Measurements from ENCODE around the gene AUTS2. TPM values are rescaled to one million over a fixed set of nuclear protein-coding genes. Genes with fewer than 3 reads are reported as not detected.
A peak's percentile ranks its signal among the peaks of the same experiment; 100 is the strongest.

Gene AUTS2
- total and polyA plus RNA-seq, 4 experiments from 2014 or later, result 3.4 to 35.2 (median 25.5) TPM

DNA sequence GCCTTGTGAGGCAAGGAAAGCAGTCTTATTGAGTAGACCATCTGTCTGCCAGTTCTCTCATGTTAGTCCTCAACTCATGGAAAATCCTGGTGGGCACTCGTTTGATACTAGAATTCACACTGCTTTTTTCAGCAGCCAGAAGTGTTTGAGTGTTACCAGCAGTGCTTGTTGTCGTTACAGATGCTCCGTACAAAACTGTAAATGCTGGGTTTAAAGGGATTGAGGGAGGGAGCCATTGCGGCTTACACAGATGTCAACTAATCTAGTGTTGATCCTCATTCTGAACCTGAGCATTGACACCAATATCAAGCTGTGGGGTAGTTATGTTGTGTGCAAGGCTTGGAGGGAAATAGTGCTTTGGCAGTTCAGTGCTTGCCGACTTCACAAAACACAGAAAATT, 348.6 kb downstream of the AUTS2 start:
- no peak overlapping the region for H3K4me3 Mint-ChIP-seq
- H3K4me1 Mint-ChIP-seq, result no peaks in the 10 kb centered on the region
- ChIA-PET CTCF (ENCODE audit: partially characterized antibody) (no interaction called here), POLR2A (ENCODE audit: partially characterized antibody) (no interaction called here)
- Histone ChIP-seq H3K9me3 (ENCODE audit: control insufficient read depth in 1 of 2, low read length in 2 of 2) (no peaks in the 10 kb centered on the region), H3K27me3 (ENCODE audit: insufficient read depth, low read length) (no peaks in the 10 kb centered on the region), H3K27ac (ENCODE audit: low read depth, low read length) (no peak overlapping the region), H3K4me1 (ENCODE audit: insufficient read depth, low read length) (no peaks in the 10 kb centered on the region), H3K36me3 (ENCODE audit: insufficient read depth, low read length) (no peaks in the 10 kb centered on the region), H3K4me3 (ENCODE audit: low read length in 2 of 2) (no peak overlapping the region)
- H3K27me3 Mint-ChIP-seq, result no peaks in the 10 kb centered on the region
- no peaks in the 10 kb centered on the region for H3K36me3 Mint-ChIP-seq
- intact Hi-C loops (cut with micrococcal nuclease), result no loop called here
- no peak for DNase-seq
- H3K9me3 Mint-ChIP-seq, result peaks cover 0 to 3% (median 0%) of the 10 kb centered on the region in 8 donors
- H3K27ac Mint-ChIP-seq, result no peak overlapping the region

DNA sequence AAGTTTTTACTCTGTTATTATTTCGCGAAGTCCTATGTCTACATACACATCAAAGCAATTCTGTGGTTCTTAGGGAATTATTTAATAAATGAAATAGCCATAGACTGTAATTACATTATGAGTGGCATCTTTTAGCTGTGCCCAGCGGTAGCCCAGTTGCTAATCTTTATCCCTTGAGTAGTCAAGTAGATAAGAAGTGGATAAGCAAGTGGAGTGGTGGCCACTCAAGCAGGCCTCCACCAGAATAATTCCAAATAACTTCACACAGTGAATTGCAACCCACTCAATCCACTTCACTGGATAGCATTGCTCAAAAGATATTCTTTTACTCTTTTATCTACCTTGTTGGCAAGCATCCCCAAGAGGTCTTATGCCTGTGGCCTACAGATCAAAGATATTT, 349.7 kb downstream of the AUTS2 start:
- no peaks in the 10 kb centered on the region for H3K27me3 Mint-ChIP-seq
- H3K4me3 ChIP-seq (ENCODE audit: low read length in 2 of 2), result no peak overlapping the region

DNA sequence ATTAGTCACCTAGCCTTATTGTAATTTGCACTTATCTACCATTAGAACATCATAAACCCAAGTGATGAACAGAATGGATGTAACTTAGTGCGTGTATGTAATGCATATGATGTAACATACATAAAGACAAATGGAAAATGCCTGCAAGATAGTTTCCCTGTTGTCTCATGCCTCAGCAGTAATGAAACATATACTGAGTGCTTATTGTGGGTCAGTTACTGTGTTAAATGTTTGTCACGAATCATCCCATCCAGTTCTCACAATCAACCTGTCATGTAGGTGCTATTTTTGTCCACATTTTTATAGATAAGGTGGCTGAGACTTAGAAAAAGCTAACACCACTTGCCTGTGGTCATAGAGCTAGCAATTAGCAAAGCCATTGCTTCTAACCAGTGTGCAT, 350.8 kb downstream of the AUTS2 start:
- DNase-seq, result no peak
- no peaks in the 10 kb centered on the region for H3K27me3 ChIP-seq (ENCODE audit: insufficient read depth, low read length)
- Mint-ChIP-seq H3K9me3 (peaks cover 0 to 3% (median 0%) of the 10 kb centered on the region in 8 donors), H3K27ac (no peak overlapping the region), H3K4me1 (peaks cover 0 to 7% (median 1%) of the 10 kb centered on the region in 4 donors), H3K36me3 (no peaks in the 10 kb centered on the region), H3K27me3 (no peaks in the 10 kb centered on the region), H3K4me3 (no peak overlapping the region)
- intact Hi-C loops (cut with micrococcal nuclease), result no loop called here
- H3K4me3 ChIP-seq (ENCODE audit: low read length in 2 of 2), result no peak overlapping the region
- CTCF ChIA-PET (ENCODE audit: partially characterized antibody), result no interaction called here
- H3K4me1 ChIP-seq (ENCODE audit: insufficient read depth, low read length), result no peaks in the 10 kb centered on the region
- H3K9me3 ChIP-seq (ENCODE audit: control insufficient read depth in 1 of 2, low read length in 2 of 2), result no peaks in the 10 kb centered on the region
- H3K27ac ChIP-seq (ENCODE audit: low read depth, low read length), result no peak overlapping the region
- H3K36me3 ChIP-seq (ENCODE audit: insufficient read depth, low read length), result no peaks in the 10 kb centered on the region
- POLR2A ChIA-PET (ENCODE audit: partially characterized antibody), result no interaction called here

More for the DNA sequence above, 349.7 kb downstream of the AUTS2 start:
- H3K9me3 ChIP-seq (ENCODE audit: control insufficient read depth in 1 of 2, low read length in 2 of 2), result no peaks in the 10 kb centered on the region
- POLR2A ChIA-PET (ENCODE audit: partially characterized antibody), result no interaction called here
- no peaks in the 10 kb centered on the region for H3K36me3 Mint-ChIP-seq
- H3K27ac Mint-ChIP-seq, result no peak overlapping the region
- no peaks in the 10 kb centered on the region for H3K27me3 ChIP-seq (ENCODE audit: insufficient read depth, low read length)
- no peaks in the 10 kb centered on the region for H3K36me3 ChIP-seq (ENCODE audit: insufficient read depth, low read length)
- CTCF ChIA-PET (ENCODE audit: partially characterized antibody), result no interaction called here
- H3K4me1 Mint-ChIP-seq, result peaks cover 0 to 1% (median under 1%) of the 10 kb centered on the region in 4 donors
- peaks cover 0 to 3% (median 0%) of the 10 kb centered on the region in 8 donors for H3K9me3 Mint-ChIP-seq
- no peak overlapping the region for H3K27ac ChIP-seq (ENCODE audit: low read depth, low read length)
- intact Hi-C loops (cut with micrococcal nuclease), result no loop called here
- H3K4me1 ChIP-seq (ENCODE audit: insufficient read depth, low read length), result no peaks in the 10 kb centered on the region
- H3K4me3 Mint-ChIP-seq, result no peak overlapping the region
- no peak for DNase-seq

DNA sequence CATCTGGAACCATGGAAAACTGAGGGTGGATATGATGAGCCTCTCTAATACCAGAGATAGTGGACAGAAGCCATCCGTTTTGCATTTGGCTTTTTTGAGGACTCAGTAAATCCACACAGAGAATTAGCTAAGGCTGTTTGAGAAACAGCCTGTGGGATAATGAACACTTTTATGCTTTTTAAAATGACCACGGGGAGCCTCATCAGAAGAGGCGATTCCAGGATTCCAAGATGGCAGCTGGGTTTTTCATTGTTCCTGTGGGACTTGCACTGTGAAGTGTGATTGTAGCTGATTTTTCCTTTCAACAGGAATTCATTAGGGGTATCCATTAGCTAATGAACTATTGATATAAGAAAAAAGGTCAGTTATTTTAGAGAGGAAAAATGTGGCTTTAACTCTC, 353.2 kb downstream of the AUTS2 start:
- no peaks in the 10 kb centered on the region for H3K36me3 ChIP-seq (ENCODE audit: insufficient read depth, low read length)
- Mint-ChIP-seq H3K9me3 (peaks cover 0 to 3% (median 0%) of the 10 kb centered on the region in 8 donors), H3K27ac (no peak overlapping the region), H3K27me3 (peaks cover 0 to 1% of the 10 kb centered on the region in 2 donors), H3K4me1 (peaks cover 0 to 7% (median 1%) of the 10 kb centered on the region in 4 donors), H3K4me3 (no peak overlapping the region), H3K36me3 (no peaks in the 10 kb centered on the region)
- no peak overlapping the region for H3K4me3 ChIP-seq (ENCODE audit: low read length in 2 of 2)
- intact Hi-C loops (cut with micrococcal nuclease), result no loop called here
- H3K27ac ChIP-seq (ENCODE audit: low read depth, low read length), result no peak overlapping the region
- DNase-seq, result no peak
- H3K4me1 ChIP-seq (ENCODE audit: insufficient read depth, low read length), result no peaks in the 10 kb centered on the region
- H3K9me3 ChIP-seq (ENCODE audit: control insufficient read depth in 1 of 2, low read length in 2 of 2), result no peaks in the 10 kb centered on the region
- H3K27me3 ChIP-seq (ENCODE audit: insufficient read depth, low read length), result no peaks in the 10 kb centered on the region
- CTCF ChIA-PET (ENCODE audit: partially characterized antibody), result no interaction called here
- POLR2A ChIA-PET (ENCODE audit: partially characterized antibody), result no interaction called here

DNA sequence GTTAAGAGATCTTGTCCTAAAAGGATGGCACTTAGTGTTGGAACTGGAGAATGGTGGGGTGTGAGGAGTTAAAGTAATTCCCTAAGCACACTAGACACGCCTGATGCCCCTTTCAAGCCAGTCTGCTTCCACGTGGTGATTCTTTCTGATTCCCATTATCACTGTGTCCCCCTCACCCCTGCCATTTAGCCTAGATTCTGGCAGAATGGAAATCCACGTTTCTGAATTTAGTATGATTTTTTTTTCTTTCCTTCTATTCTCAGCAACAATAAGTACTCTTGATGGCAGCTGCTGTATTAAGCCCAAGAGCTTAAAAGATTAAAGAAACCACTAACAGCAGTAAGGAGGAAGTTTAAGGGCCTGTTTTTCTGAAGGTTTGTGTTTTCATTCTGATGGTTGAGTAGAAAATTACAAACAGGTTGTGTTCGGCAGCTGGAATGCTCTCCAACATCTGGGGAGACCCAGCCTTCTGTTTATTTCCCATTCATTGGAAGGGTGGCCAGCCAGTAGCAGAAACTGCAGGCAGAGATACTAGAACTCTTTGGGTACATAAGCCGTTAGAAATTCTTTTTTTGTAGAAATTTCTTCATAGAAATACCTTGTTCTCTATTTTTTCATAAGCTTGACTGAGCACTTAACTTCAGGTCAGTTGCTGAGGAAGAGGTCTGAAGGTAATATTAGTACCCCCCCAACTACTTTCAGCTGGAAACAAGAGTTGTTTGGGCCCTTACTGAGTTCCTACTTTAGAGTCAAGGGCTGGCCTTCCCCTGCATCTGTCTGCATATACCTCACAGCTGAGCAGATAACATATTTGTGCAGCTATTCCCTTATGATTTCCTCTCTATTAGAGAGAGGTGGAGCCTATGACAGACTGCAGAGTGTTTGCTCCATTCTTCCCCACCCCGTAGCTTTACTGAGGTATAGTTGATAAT, 355.1 kb downstream of the AUTS2 start:
- ChIA-PET CTCF (ENCODE audit: partially characterized antibody) (interaction anchor here (0.6 kb wide), 1 partner anchor 171 kb away, joined by 3 read pairs; no protein-coding TSS in a partner anchor), POLR2A (ENCODE audit: partially characterized antibody) (no interaction called here)
- Mint-ChIP-seq H3K27me3 (peaks cover 0 to 1% of the 10 kb centered on the region in 2 donors), H3K9me3 (peaks cover 0 to 3% (median 0%) of the 10 kb centered on the region in 8 donors), H3K4me1 (peaks cover 0 to 7% (median 1%) of the 10 kb centered on the region in 4 donors), H3K27ac (peak overlapping the region in 2 of 7 donors; percentile 32 to 57), H3K36me3 (no peaks in the 10 kb centered on the region), H3K4me3 (peak overlapping the region in 1 of 8 donors; percentile 4)
- Histone ChIP-seq H3K27me3 (ENCODE audit: insufficient read depth, low read length) (no peaks in the 10 kb centered on the region), H3K4me3 (ENCODE audit: low read length in 2 of 2) (no peak overlapping the region), H3K36me3 (ENCODE audit: insufficient read depth, low read length) (no peaks in the 10 kb centered on the region), H3K4me1 (ENCODE audit: insufficient read depth, low read length) (no peaks in the 10 kb centered on the region), H3K27ac (ENCODE audit: low read depth, low read length) (no peak overlapping the region), H3K9me3 (ENCODE audit: control insufficient read depth in 1 of 2, low read length in 2 of 2) (no peaks in the 10 kb centered on the region)
- no peak for DNase-seq
- intact Hi-C loops (cut with micrococcal nuclease), result no loop called here

DNA sequence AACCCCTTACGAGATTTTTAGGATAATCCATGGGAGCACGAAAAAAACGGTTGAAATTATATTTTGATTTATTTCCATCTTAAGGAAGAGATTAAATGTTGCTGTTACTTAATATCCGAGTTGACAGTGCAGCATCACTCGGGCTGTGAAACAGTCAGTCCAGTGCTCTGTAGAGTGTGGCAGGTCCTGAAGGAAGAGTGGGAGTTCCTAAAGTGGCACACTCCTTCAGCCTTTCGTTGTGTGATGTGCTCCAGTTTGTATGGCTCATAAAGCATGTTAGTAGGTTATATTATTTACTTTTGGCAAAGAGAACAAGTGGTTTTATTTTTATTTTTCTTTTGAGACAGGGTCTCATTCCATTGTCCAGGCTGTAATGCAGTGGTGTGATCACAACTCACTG, 358.3 kb downstream of the AUTS2 start:
- DNase-seq, result no peak
- peaks cover 0 to 7% (median 1%) of the 10 kb centered on the region in 4 donors for H3K4me1 Mint-ChIP-seq
- H3K36me3 ChIP-seq (ENCODE audit: insufficient read depth, low read length), result no peaks in the 10 kb centered on the region
- H3K4me3 ChIP-seq (ENCODE audit: low read length in 2 of 2), result no peak overlapping the region
- H3K27ac Mint-ChIP-seq, result no peak overlapping the region
- H3K27me3 Mint-ChIP-seq, result peaks cover 0 to 1% of the 10 kb centered on the region in 2 donors
- H3K4me3 Mint-ChIP-seq, result no peak overlapping the region
- no peaks in the 10 kb centered on the region for H3K27me3 ChIP-seq (ENCODE audit: insufficient read depth, low read length)
- CTCF ChIA-PET (ENCODE audit: partially characterized antibody), result no interaction called here
- no peaks in the 10 kb centered on the region for H3K36me3 Mint-ChIP-seq
- H3K4me1 ChIP-seq (ENCODE audit: insufficient read depth, low read length), result no peaks in the 10 kb centered on the region
- no peak overlapping the region for H3K27ac ChIP-seq (ENCODE audit: low read depth, low read length)
- no peaks in the 10 kb centered on the region for H3K9me3 ChIP-seq (ENCODE audit: control insufficient read depth in 1 of 2, low read length in 2 of 2)
- intact Hi-C loops (cut with micrococcal nuclease), result no loop called here
- POLR2A ChIA-PET (ENCODE audit: partially characterized antibody), result no interaction called here
- no peaks in the 10 kb centered on the region for H3K9me3 Mint-ChIP-seq

DNA sequence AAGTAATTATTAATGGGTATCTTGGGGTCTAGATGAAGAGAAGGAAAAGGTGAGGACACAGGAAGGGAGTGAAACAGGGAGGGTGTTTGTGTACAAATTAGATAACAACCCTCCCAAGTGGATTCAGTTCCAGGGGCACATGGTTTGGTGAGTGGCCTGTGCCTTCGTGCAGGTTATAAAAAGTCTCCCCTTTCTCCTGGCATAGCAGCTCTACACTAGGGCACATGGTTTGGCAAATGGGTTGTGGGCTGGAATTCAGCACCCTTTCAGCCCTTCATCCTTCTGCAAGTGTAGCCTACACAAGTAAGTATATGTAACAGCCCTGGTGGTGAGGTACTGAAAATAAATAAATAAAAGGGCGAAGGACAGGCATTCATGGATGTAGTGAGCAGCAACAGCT, 359.4 kb downstream of the AUTS2 start:
- DNase-seq, result no peak
- ChIA-PET POLR2A (ENCODE audit: partially characterized antibody) (no interaction called here), CTCF (ENCODE audit: partially characterized antibody) (no interaction called here)
- Mint-ChIP-seq H3K27me3 (peaks cover 0 to 1% of the 10 kb centered on the region in 2 donors), H3K36me3 (no peaks in the 10 kb centered on the region), H3K4me1 (peaks cover 0 to 7% (median 1%) of the 10 kb centered on the region in 4 donors), H3K4me3 (peak overlapping the region in 1 of 8 donors; percentile 6), H3K9me3 (no peaks in the 10 kb centered on the region), H3K27ac (no peak overlapping the region)
- H3K4me1 ChIP-seq (ENCODE audit: insufficient read depth, low read length), result no peaks in the 10 kb centered on the region
- H3K27me3 ChIP-seq (ENCODE audit: insufficient read depth, low read length), result no peaks in the 10 kb centered on the region
- no peaks in the 10 kb centered on the region for H3K9me3 ChIP-seq (ENCODE audit: control insufficient read depth in 1 of 2, low read length in 2 of 2)
- no peaks in the 10 kb centered on the region for H3K36me3 ChIP-seq (ENCODE audit: insufficient read depth, low read length)
- intact Hi-C loops (cut with micrococcal nuclease), result no loop called here
- no peak overlapping the region for H3K4me3 ChIP-seq (ENCODE audit: low read length in 2 of 2)
- no peak overlapping the region for H3K27ac ChIP-seq (ENCODE audit: low read depth, low read length)

Data from CD4-positive, alpha-beta memory T cell (primary cell).